H54 (cell line): ENCODE data around the gene CLC.
"Not testable (repeated sequence)": the region's sequence is repeated elsewhere in the genome, so short reads cannot be mapped to it uniquely, and the experiment has no call there.

ENCODE experiments used
- DNase-seq: peaks from one replicate; pipeline ENCODE4 v3.0.0; 2011; ENCODE audit warnings: low spot score, mixed read lengths; ENCODE audit not compliant: insufficient read length
- FAIRE-seq: peaks from 3 replicates; lab custom pipeline; 2011; peaks lifted over from hg19 to GRCh38; lab: Jason Lieb, UNC
- POLR2A ChIP-seq: IDR thresholded peaks from 2 replicates; pipeline ENCODE4 v1.6.1; 2011; ENCODE audit warnings: low read depth, mild to moderate bottlenecking, low read length

The CLC gene

GRCh38 chr19:39746836-39747529 is 9.2 kb upstream of the CLC start:
- DNase-seq = no peak
- no peak for TF ChIP-seq POLR2A
- no peak for FAIRE-seq

DNA sequence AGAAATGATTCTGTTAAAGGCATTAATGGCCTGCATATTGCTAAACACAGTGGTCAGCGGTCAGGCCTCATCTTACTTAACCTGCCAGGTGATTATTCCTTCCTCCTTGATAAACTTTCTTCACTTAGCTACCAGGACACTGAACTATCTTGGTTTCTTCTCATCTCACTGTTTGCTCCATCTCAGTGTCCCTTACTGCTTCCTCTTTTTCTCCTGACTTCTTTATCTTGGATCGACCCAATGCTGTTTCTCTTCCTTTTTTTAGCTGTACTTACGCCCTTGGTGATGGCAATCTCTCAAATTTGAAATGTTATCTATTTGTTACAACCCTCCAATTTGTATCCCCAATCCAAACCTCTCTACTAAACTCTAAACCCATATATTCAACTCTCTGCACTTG is 7.8 kb upstream of the CLC start:
- FAIRE-seq (no peak), DNase-seq (no peak)
- TF ChIP-seq POLR2A = no peak

DNA sequence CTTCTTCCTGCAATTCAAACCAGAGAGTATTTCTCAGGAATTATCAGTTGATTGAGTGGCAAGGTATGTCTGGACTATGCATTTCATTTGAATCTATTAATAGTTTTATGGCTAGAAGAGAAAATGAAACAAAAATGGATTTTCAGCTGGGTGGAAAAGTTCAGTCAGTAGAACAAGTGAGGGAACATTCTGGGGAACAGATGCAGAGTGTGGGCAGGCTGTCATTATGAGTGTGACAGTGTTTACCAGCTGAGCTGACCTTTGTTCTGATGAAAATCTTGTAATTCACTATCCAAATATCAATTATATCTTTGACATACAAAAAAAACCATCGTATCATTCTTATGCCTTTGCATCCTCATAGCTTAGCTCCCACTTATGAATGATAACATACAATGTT is 2.6 kb upstream of the CLC start:
- no peak for TF ChIP-seq POLR2A
- no peak for FAIRE-seq

DNA sequence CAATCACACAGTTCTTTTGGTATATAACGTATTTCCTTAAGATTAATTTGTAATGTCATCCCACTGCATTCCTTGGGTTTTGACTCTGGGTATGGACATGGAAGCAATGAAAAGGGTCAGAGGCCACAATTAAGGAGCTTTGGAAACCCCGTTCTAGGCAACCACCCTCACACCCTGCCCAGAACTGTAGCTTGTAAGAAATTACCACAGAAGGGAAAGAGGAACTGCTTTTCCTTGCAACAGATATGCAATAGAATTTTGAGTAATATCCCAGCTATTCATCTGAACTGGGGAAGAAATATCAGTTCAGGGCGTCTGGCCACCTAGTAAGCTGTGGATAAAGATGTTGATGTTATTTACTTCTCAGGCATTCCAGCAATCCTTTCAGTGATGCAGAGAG is 985 bp upstream of the CLC start:
- TF ChIP-seq POLR2A = no peak
- FAIRE-seq (no peak), DNase-seq (no peak)

More for the DNA sequence above, 2.6 kb upstream of the CLC start:
- DNase-seq = no peak

DNA sequence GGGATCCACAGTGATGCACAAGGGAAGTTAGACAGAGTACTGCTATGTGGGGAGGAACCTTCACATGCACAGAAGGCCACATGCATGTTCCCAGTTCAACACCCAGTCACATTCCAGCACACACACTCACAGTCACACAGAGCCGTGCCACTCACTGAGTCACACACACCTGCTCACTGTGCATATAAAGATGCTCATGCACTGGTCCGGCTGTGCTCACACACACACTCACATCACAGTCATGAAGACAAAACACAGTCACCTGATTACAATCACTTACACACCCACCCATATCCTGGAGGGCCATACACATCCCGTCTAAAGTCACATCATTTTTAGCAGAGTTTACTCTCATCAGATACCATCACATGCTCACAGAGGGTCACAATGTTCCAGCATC is 478 bp downstream of the CLC start:
- no peak for DNase-seq
- no peak for FAIRE-seq
- no peak for TF ChIP-seq POLR2A

DNA sequence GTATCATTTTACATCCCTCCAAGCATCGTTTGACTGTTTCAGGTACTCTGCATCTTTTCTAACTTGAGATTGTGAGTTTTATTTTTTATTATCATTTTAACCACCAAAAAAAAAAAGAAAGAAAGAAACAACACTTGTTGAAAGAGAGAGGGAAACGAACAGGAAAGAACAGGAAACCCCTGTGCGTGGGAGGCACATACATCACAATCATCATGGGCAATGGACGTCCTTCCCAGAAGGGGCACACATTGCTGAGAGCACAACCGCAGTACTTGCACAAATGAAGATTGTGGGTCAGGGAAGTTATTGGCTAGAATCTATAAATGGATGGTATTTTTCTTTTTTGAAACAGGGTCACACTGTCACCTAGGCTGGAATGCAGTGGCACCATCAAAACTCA is 1.7 kb downstream of the CLC start:
- no peak for TF ChIP-seq POLR2A
- FAIRE-seq (no peak), DNase-seq (no peak)

GRCh38 chr19:39735688-39736087 is 2.1 kb downstream of the CLC start:
- FAIRE-seq (no peak), DNase-seq (no peak)
- TF ChIP-seq POLR2A = no peak

- no peak for DNase-seq
- FAIRE-seq = no peak
- no peak for TF ChIP-seq POLR2A
These were observed 4.0 kb downstream of the CLC start for GRCh38 chr19:39733841-39734240.

- FAIRE-seq (no peak), DNase-seq (no peak)
- TF ChIP-seq POLR2A = no peak
These were observed 6.1 kb downstream of the CLC start for GRCh38 chr19:39731685-39732084.

GRCh38 chr19:39729594-39729993 is 8.2 kb downstream of the CLC start:
- no peak for DNase-seq
- no peak for FAIRE-seq

GRCh38 chr19:39728040-39728439 is 9.8 kb downstream of the CLC start:
- no peak for TF ChIP-seq POLR2A
- DNase-seq (no peak), FAIRE-seq (no peak)

More at GRCh38 chr19:39729594-39729993, 8.2 kb downstream of the CLC start:
- TF ChIP-seq POLR2A = no peak

DNA sequence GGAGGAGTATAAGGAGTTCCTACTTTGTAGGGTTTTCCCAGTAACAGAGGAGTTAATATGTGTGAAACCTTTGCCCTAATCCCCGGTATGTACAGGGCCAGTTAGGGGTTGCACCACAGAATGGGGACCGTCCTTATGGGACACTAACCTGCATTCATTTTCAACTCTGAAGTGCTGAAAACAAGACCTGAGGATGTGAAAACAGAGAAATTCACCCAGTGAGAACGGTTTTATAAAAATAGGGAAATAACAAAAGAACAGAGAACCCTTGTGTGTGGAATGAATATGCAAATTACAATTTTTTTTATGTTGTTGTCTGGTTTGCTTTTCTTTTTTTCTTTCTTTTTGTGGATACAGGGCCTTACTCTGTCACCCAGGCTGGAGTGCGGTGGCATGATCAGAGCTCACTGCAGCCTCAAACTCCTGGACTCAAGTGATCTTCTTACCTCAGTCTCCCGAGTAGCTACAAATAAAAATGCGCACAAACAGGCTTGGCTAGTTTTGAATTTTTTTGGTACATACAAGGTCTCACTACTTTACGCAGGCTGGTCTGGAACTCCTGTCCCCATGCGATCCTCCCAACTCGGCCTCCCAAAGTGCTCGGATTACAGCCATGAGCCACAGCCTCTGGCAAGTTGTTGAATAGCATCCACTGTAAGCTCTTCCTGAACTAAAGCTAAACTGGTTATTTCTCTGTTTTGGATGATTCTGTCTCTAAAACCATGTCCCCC is 10.6 kb downstream of the CLC start:
- no peak for TF ChIP-seq POLR2A
- FAIRE-seq (no peak), DNase-seq (no peak)

DNA sequence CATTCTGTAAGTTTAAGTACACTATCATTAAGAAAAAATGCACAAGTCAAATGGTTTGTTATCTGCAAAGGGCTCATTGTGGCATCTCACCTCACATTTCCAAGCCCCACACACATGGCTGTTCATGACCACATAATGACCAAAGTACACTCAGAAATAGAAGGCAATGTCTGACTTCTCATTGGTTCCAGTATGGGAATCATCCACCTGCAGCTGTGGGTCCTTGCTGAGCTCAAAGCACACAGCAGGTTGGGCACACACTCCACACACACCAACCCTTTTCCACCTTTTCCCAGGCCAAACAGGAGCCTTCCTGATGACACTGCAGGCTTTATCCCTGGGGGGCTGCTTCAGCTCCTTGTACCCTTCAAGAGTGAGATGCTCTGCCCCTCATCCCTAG is 11.8 kb downstream of the CLC start:
- TF ChIP-seq POLR2A = no peak
- DNase-seq (no peak), FAIRE-seq (no peak)

DNA sequence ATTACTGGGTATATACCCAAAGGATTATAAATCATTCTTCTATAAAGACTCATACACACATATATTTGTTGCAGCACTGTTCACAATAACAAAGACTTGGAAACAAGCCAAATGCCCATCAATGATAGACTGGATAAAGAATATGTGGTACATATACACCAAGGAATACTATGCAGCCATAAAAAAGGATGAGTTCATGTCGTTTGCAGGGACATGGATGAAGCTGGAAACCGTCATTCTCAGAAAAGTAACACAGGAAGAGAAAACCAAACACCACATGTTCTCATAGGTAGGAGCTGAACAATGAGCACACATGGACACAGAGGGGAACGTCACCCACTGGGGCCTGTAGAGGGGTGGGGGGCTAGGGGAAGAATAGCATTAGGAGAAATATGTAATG is 17.7 kb downstream of the CLC start:
- not testable (repeated sequence) for FAIRE-seq

More for the DNA sequence above, 17.7 kb downstream of the CLC start:
- not testable (repeated sequence) for DNase-seq
